Neural crest cell (in vitro differentiated cells): ENCODE measurements around the gene PRPF19. TPM values are rescaled to one million over a fixed set of nuclear protein-coding genes. Genes with fewer than 3 reads are reported as not detected.

Experiments used
- DNase-seq: peaks from one replicate; pipeline ENCODE4 v3.0.0; 2021; ENCODE audit warnings: low read depth, mixed read lengths, low spot score
- H3K27ac Mint-ChIP-seq: one replicate; pipeline ENCODE4 v1.8.0; 2021; ENCODE audit warnings: mild to moderate bottlenecking, mixed read lengths; ENCODE audit not compliant: unreplicated experiment
- H3K27me3 Mint-ChIP-seq: 2 replicates; pipeline ENCODE4 v1.8.0; 2021; ENCODE audit warnings: low read depth, mild to moderate bottlenecking, mixed read lengths
- H3K36me3 Mint-ChIP-seq: 2 replicates; pipeline ENCODE4 v1.8.0; 2021; ENCODE audit warnings: low read depth, mild to moderate bottlenecking, mixed read lengths
- H3K4me1 Mint-ChIP-seq: 2 replicates; pipeline ENCODE4 v1.8.0; 2021; ENCODE audit warnings: mixed read lengths
- H3K4me3 Mint-ChIP-seq: one replicate; pipeline ENCODE4 v1.8.0; 2021; ENCODE audit warnings: mild to moderate bottlenecking, mixed read lengths
- H3K9me3 Mint-ChIP-seq: 2 replicates; pipeline ENCODE4 v1.8.0; 2021; ENCODE audit warnings: mixed read lengths
- total RNA-seq: library from RNA; stranded (reverse); gene quantifications from 2 replicates; pipeline ENCODE4 v1.2.1, GENCODE V29; 2021
- TF ChIP-seq, protein P1 (sequence below): fragments of 200-600 bp; sonication (generic); conservative IDR thresholded peaks from 2 replicates; pipeline ENCODE4 v1.5.0; 2021; ENCODE audit warnings: antibody characterized with exemption, mild to moderate bottlenecking

PRPF19 gene
- total RNA-seq, 1 donor from 2014 or later: 183 TPM

- H3K9me3 Mint-ChIP-seq: no peaks in the 10 kb centered on the region
- H3K36me3 Mint-ChIP-seq: no peaks in the 10 kb centered on the region
- TF ChIP-seq, protein P1, sequence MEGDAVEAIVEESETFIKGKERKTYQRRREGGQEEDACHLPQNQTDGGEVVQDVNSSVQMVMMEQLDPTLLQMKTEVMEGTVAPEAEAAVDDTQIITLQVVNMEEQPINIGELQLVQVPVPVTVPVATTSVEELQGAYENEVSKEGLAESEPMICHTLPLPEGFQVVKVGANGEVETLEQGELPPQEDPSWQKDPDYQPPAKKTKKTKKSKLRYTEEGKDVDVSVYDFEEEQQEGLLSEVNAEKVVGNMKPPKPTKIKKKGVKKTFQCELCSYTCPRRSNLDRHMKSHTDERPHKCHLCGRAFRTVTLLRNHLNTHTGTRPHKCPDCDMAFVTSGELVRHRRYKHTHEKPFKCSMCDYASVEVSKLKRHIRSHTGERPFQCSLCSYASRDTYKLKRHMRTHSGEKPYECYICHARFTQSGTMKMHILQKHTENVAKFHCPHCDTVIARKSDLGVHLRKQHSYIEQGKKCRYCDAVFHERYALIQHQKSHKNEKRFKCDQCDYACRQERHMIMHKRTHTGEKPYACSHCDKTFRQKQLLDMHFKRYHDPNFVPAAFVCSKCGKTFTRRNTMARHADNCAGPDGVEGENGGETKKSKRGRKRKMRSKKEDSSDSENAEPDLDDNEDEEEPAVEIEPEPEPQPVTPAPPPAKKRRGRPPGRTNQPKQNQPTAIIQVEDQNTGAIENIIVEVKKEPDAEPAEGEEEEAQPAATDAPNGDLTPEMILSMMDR: no peak
- DNase-seq: no peak
- no peaks in the 10 kb centered on the region for H3K27me3 Mint-ChIP-seq
- no peak overlapping the region for H3K4me3 Mint-ChIP-seq
- H3K27ac Mint-ChIP-seq: no peak overlapping the region
- H3K4me1 Mint-ChIP-seq: no peaks in the 10 kb centered on the region
Measured at GRCh38 chr11:60873533-60873932, 32.9 kb downstream of the PRPF19 start.

DNA sequence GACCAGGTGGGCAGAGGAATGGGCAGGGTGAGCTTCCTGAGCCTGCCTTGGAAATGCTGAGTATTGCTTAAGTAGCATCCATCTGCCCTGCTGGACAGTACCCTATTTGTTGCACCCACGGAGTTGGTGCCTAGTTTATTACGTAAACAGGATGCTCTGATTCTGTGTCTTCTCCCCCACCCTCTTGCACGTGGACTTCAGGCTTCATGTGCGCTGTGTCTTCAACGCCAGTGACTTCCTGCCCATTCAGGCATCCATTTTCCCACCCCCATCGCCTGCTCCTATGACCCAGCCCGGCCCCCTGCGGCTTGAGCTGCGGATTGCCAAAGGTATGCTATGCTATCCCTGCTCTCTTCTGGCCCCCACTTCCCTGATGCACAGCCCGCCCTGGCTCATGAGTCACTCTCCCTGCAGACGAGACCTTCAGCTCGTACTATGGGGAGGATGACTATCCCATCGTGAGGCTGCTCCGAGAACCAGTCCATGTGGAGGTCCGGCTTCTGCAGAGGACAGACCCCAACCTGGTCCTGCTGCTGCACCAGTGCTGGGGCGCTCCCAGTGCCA lies 33.3 kb downstream of the PRPF19 start:
- H3K4me3 Mint-ChIP-seq: no peak overlapping the region
- TF ChIP-seq, protein P1: no peak
- H3K27me3 Mint-ChIP-seq: no peaks in the 10 kb centered on the region
- H3K4me1 Mint-ChIP-seq: no peaks in the 10 kb centered on the region
- H3K9me3 Mint-ChIP-seq: no peaks in the 10 kb centered on the region
- no peak for DNase-seq
- no peaks in the 10 kb centered on the region for H3K36me3 Mint-ChIP-seq
- peak overlapping the region; percentile 50 for H3K27ac Mint-ChIP-seq

DNA sequence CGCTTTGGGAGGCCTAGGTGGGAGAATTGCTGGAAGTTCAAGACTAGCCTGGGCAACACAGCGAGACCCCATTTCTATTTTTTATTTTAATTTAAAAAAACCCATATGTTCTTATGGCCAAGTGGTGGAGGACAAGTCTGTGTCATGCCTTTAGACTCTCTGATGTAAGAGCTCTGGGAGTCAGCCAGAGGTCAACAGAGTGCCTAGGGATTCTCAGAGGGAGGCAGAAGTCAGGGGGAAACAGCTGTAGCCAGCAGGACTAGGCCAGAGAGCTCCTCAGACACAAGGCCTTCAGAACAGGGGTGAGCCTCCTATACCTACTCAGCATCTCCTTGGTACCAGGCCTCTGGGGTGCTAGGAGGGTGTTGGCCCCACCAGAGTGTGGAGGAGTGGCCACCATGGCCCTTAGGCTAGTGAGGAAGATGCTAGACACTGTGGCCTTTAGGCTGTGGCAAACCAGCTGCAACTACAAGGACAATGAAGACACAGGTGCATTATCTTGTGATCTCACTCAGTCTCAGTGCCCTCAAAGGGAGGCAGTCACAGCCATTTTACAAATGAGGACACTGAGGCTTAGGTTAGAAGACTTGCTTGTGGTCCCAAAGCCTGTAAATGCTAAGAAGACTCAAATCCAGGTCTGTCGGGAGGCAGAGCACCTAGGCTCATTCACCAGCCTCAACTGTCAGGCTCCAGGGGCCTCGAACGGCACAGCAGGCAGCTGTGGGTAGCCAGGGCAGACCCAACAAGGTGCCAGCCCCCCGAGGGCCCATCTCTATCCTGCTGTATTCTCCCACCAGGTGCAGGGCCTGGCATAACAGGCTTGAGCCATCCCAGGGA lies 34.0 kb downstream of the PRPF19 start:
- Mint-ChIP-seq H3K27me3 (no peaks in the 10 kb centered on the region), H3K4me1 (no peaks in the 10 kb centered on the region), H3K4me3 (no peak overlapping the region), H3K27ac (no peak overlapping the region), H3K9me3 (no peaks in the 10 kb centered on the region), H3K36me3 (no peaks in the 10 kb centered on the region)
- DNase-seq: no peak
- TF ChIP-seq, protein P1: no peak

DNA sequence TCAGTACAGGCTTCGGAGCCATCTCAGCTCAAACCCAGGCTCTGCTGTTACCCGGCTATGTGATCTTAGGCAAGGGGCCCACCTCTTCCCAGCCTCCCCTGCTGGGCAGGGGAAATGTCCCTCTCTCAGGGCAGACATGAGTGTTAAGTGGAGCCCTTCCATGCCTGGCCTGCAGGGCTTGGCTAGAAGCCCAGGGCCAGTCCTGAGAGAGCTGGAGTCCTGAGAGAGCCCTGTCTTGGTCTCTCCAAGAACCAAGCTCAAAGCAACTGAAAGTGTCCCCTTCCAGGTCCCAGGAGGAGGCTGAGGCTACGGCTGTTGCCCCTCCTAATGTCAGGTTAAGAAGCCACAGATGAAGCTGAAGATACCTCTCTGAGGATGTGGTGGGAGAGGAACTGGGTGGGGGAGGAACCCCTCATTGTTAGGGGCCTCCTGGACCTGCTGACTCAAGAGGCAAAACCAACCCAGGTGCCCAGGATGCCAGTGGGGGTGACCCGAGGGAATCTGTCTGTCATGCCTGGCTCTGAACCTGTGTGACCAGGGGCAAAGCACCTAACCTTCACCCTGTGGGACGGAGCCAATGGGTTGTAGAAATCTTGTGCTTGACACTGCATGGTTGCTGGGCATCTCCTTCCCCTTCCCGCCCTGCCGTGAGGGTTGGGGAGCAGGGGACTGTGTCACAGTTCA lies 34.9 kb downstream of the PRPF19 start:
- TF ChIP-seq, protein P1: no peak

GRCh38 chr11:60870733-60871377 lies 35.5 kb downstream of the PRPF19 start:
- TF ChIP-seq, protein P1: no peak
- Mint-ChIP-seq H3K27ac (peak overlapping the region; percentile 19), H3K4me1 (no peaks in the 10 kb centered on the region), H3K9me3 (no peaks in the 10 kb centered on the region), H3K36me3 (no peaks in the 10 kb centered on the region), H3K27me3 (no peaks in the 10 kb centered on the region), H3K4me3 (no peak overlapping the region)
- DNase-seq: no peak

More for the DNA sequence above, 34.9 kb downstream of the PRPF19 start:
- H3K4me3 Mint-ChIP-seq: no peak overlapping the region
- H3K27me3 Mint-ChIP-seq: no peaks in the 10 kb centered on the region
- H3K27ac Mint-ChIP-seq: no peak overlapping the region
- H3K9me3 Mint-ChIP-seq: no peaks in the 10 kb centered on the region
- DNase-seq: no peak
- H3K4me1 Mint-ChIP-seq: no peaks in the 10 kb centered on the region
- H3K36me3 Mint-ChIP-seq: no peaks in the 10 kb centered on the region
